ENCODE measurements around the gene PGBD5. TPM values are rescaled to one million over a fixed set of nuclear protein-coding genes. Genes with fewer than 3 reads are reported as not detected.

The PGBD5 gene
- total and polyA plus RNA-seq, 9 of the 15 experiments (the other 6 are each of a cell fraction or from before 2014, with no cell fraction given), result under 0.01 to 0.40 (median 0.10) TPM; not detected in 3

DNA sequence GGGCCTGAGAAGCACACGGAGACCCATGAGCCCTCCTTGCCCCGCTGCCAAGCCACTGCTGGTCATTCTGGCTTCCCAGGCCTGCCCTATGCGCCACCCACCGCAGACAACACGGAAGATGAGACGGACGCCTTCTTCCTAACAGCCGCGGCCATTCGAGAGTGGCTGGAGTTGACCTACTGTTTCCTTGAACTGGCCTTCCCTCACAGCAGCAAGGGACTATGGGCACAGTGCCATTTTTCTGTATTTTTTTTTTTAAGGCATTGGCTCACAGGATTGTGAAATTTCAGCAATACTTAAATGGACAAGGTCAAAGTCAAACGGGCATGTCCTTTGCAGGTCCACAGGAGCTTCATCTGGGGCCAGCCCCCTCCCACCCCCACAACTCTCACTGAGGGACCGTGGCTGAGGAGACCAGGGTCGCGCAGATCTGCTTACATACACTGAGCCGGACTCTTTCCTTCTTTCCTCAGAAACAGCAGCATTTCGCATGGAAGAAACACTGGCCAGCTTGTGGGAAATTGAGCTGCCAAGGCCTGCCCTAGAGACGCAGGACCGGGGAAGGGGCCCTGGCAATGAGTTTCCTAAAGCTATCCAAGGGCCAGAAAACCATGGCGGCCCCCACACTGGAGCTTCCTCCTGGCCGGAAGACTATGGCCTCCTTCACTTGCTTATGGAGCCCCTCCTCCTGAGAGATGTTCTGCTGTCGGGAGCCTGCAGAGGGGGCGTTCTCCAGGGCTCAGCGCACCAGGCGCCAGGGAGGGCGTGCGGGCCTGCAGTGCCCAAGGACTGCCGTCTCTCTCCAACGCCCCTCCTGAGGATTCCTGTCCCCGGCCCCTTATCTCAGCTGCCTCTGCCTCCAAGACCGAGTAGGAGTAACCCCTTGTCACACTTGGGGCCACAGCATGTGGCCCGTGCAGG, 98.9 kb downstream of the PGBD5 start:
- peak; percentile 83 for ATAC-seq
- BruUV-seq (replicated peaks), result no TSS peak
- CTCF ChIA-PET (ENCODE audit: low intra/inter-chr PET ratio), result no interaction called here
- TF ChIP-seq ZNF134 (CRISPR knock-in tag; conservative IDR thresholded peaks at IDR 0.05) (0 out of 2 replicates have a peak, but pooled peaks have one; percentile 39), CEBPB (tag; IDR thresholded peaks at IDR 0.05) (0 out of 2 replicates have a peak, but pooled peaks have one; percentile 13), ZNF224 (CRISPR knock-in tag; IDR thresholded peaks at IDR 0.05) (no peak), ZBTB7A (IDR thresholded peaks at IDR 0.05; ENCODE audit: borderline replicate concordance, control insufficient read depth, low read depth, low read length) (no peak), GABPA (tag; conservative IDR thresholded peaks at IDR 0.05; ENCODE audit: low read depth) (peak; percentile 40), SIN3B (IDR thresholded peaks at IDR 0.05; ENCODE audit: low read depth) (no peak), BHLHE40 (IDR thresholded peaks at IDR 0.05; ENCODE audit: low read length) (peak; percentile 43; the same call in 1 of the 2 replicates), VEZF1 (CRISPR knock-in tag; IDR thresholded peaks at IDR 0.05) (0 out of 2 replicates have a peak, but pooled peaks have one; percentile 31), EGR1 (conservative IDR thresholded peaks at IDR 0.05) (0 out of 2 replicates have a peak, but pooled peaks have one; percentile 7), ZNF133 (CRISPR knock-in tag; IDR thresholded peaks at IDR 0.05) (no peak), ZFP1 (CRISPR knock-in tag; IDR thresholded peaks at IDR 0.05) (no peak), ELF2 (CRISPR knock-in tag; IDR thresholded peaks at IDR 0.05) (no peak), ETV1 (tag; conservative IDR thresholded peaks at IDR 0.05; ENCODE audit: low read depth) (no peak), ZBTB9 (CRISPR knock-in tag; IDR thresholded peaks at IDR 0.05) (no peak), CBFA2T3 (IDR thresholded peaks at IDR 0.05) (0 out of 2 replicates have a peak, but pooled peaks have one; percentile 27), HDAC3 (IDR thresholded peaks at IDR 0.05; ENCODE audit: borderline replicate concordance, partially characterized antibody) (no peak), HNRNPLL (IDR thresholded peaks at IDR 0.05; ENCODE audit: low read depth, low read length, poor library complexity, severe bottlenecking) (no peak), ZNF175 (CRISPR knock-in tag; IDR thresholded peaks at IDR 0.05; ENCODE audit: low read depth) (no peak), MEF2A (IDR thresholded peaks at IDR 0.05; ENCODE audit: control insufficient read depth, low read depth, low read length) (no peak), ZBTB1 (CRISPR knock-in tag; IDR thresholded peaks at IDR 0.05; ENCODE audit: borderline replicate concordance, low read depth) (no peak)

More for the DNA sequence above, 98.9 kb downstream of the PGBD5 start:
- intact Hi-C loops (cut with micrococcal nuclease) (no loop called here), in situ Hi-C loops (cut with MboI) (no loop called here)
- Histone ChIP-seq H3K4me1 (replicated peaks in 1 of 2; ENCODE audit: control insufficient read depth in 2 of 2, insufficient read depth in 2 of 2, low read length in 2 of 2) (peaks cover 5 to 7% of the 10 kb centered on the region in 2 experiments; a peak in 4 of 5 replicates), H3K79me2 (ENCODE audit: control insufficient read depth, insufficient read depth, low read length) (no peaks in the 10 kb centered on the region), H2AFZ (ENCODE audit: low read depth, low read length) (peak overlapping the region; percentile 12; the same call in 1 of the 2 replicates), H3K9me1 (ENCODE audit: control insufficient read depth, insufficient read depth, low read length) (peaks cover 2% of the 10 kb centered on the region), H3K4me3 (no peak overlapping the region), H3K27ac (ENCODE audit: extremely low read depth, low read depth, low read length) (no peak overlapping the region), H3K9me3 (replicated peaks; ENCODE audit: control insufficient read depth, insufficient read depth, low read depth, low read length) (no peaks in the 10 kb centered on the region), H4K20me1 (replicated peaks; ENCODE audit: control insufficient read depth, insufficient read depth, low read length) (no peaks in the 10 kb centered on the region), H3K27me3 (ENCODE audit: control insufficient read depth in 2 of 2, insufficient read depth in 2 of 2, low read length in 2 of 2) (peaks cover 43 to 73% of the 10 kb centered on the region in 2 experiments), H3K4me2 (ENCODE audit: insufficient read depth, low read length) (peak overlapping the region; percentile 30), H3K36me3 (ENCODE audit: control insufficient read depth, insufficient read depth, low read length) (no peaks in the 10 kb centered on the region), H3K9ac (ENCODE audit: insufficient read depth in 1 of 2, low read depth in 2 of 2, low read length in 2 of 2) (no peak overlapping the region)
- DNase-seq (ENCODE audit: extremely low read depth in 1 of 4, low spot score in 3 of 4) (peak in 3 of 4 experiments; percentile 16 to 41 (median 28)), FAIRE-seq (no peak)
- POLR2A ChIA-PET, result interaction anchor here (0.5 to 1.0 kb wide), 4 partner anchors 9 to 45 kb away, joined by 3 to 6 read pairs (median 4); no protein-coding TSS in a partner anchor
- 13% methylated on average over 29 of the region's 31 CpGs for WGBS (ENCODE audit: insufficient coverage, low coverage, missing lambda C conversion rate)

All from K562 (cell line).